Ishikawa (cell line): ENCODE measurements around the gene NSUN2.

Experiments
- CEBPB ChIP-seq: IDR thresholded peaks from 2 replicates; pipeline ENCODE4 v1.6.1; 2012
- CREB1 ChIP-seq: IDR thresholded peaks from 2 replicates; pipeline ENCODE4 v1.6.1; 2012; ENCODE audit warnings: low read depth
- EGR1 ChIP-seq: IDR thresholded peaks from 2 replicates; pipeline ENCODE4 v1.6.1; 2012
- EP300 ChIP-seq: IDR thresholded peaks from 2 replicates; pipeline ENCODE4 v1.6.1; 2012; ENCODE audit warnings: borderline replicate concordance
- FOXM1 ChIP-seq: IDR thresholded peaks from 2 replicates; pipeline ENCODE4 v1.6.1; 2012; ENCODE audit warnings: low read depth, borderline replicate concordance
- MAX ChIP-seq: IDR thresholded peaks from 2 replicates; pipeline ENCODE4 v1.6.1; 2012
- NFIC ChIP-seq: IDR thresholded peaks from 2 replicates; pipeline ENCODE4 v1.6.1; 2012
- RAD21 ChIP-seq: IDR thresholded peaks from 2 replicates; pipeline ENCODE4 v1.6.1; 2012; ENCODE audit warnings: low read depth
- TAF1 ChIP-seq: IDR thresholded peaks from 2 replicates; pipeline ENCODE4 v1.6.1; 2012; ENCODE audit warnings: low read depth, mild to moderate bottlenecking
- TCF12 ChIP-seq: IDR thresholded peaks from 2 replicates; pipeline ENCODE4 v1.6.1; 2012; ENCODE audit warnings: low read depth
- TEAD4 ChIP-seq: IDR thresholded peaks from 2 replicates; pipeline ENCODE4 v1.6.1; 2012
- USF1 ChIP-seq: IDR thresholded peaks from 2 replicates; pipeline ENCODE4 v1.6.1; 2012
- YY1 ChIP-seq: IDR thresholded peaks from 2 replicates; pipeline ENCODE4 v1.6.1; 2012; ENCODE audit warnings: low read depth
- ZBTB7A ChIP-seq: IDR thresholded peaks from 2 replicates; pipeline ENCODE4 v1.6.1; 2012; ENCODE audit warnings: low read depth
- TF ChIP-seq, protein P1 (sequence below): IDR thresholded peaks from 2 replicates; pipeline ENCODE4 v1.6.1; 2012; ENCODE audit warnings: low read depth, mild to moderate bottlenecking

The NSUN2 gene

GRCh38 chr5:6611334-6612256, 21.2 kb downstream of the NSUN2 start:
- TF ChIP-seq CEBPB (no peak), TEAD4 (no peak), YY1 (no peak)

DNA sequence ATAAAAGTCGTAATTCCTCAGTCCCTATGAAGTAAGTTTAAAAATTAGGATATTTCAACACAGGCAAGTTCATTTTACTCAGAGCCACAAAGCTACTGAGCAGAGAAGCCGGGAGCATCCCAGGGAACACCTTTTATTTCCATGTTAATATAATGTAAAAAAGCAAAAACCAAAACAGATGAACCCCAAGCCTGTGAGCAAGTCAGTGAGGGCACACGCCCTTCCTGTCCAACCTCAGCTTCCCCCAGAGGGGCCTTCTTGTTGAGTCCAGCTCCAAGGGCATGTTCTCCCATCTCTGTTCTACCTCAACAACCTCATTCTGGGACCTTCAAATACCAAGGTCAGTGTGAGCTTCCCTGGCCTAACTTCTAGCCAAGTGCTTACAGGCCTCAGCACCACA, 24.8 kb downstream of the NSUN2 start:
- TF ChIP-seq, protein P1, sequence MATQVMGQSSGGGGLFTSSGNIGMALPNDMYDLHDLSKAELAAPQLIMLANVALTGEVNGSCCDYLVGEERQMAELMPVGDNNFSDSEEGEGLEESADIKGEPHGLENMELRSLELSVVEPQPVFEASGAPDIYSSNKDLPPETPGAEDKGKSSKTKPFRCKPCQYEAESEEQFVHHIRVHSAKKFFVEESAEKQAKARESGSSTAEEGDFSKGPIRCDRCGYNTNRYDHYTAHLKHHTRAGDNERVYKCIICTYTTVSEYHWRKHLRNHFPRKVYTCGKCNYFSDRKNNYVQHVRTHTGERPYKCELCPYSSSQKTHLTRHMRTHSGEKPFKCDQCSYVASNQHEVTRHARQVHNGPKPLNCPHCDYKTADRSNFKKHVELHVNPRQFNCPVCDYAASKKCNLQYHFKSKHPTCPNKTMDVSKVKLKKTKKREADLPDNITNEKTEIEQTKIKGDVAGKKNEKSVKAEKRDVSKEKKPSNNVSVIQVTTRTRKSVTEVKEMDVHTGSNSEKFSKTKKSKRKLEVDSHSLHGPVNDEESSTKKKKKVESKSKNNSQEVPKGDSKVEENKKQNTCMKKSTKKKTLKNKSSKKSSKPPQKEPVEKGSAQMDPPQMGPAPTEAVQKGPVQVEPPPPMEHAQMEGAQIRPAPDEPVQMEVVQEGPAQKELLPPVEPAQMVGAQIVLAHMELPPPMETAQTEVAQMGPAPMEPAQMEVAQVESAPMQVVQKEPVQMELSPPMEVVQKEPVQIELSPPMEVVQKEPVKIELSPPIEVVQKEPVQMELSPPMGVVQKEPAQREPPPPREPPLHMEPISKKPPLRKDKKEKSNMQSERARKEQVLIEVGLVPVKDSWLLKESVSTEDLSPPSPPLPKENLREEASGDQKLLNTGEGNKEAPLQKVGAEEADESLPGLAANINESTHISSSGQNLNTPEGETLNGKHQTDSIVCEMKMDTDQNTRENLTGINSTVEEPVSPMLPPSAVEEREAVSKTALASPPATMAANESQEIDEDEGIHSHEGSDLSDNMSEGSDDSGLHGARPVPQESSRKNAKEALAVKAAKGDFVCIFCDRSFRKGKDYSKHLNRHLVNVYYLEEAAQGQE = no peak
- TF ChIP-seq CEBPB (no peak), ZBTB7A (no peak), CREB1 (no peak), TCF12 (no peak), RAD21 (no peak), TAF1 (no peak), TEAD4 (no peak), MAX (no peak), NFIC (no peak), FOXM1 (no peak), EP300 (no peak), YY1 (no peak), EGR1 (no peak), USF1 (no peak)

DNA sequence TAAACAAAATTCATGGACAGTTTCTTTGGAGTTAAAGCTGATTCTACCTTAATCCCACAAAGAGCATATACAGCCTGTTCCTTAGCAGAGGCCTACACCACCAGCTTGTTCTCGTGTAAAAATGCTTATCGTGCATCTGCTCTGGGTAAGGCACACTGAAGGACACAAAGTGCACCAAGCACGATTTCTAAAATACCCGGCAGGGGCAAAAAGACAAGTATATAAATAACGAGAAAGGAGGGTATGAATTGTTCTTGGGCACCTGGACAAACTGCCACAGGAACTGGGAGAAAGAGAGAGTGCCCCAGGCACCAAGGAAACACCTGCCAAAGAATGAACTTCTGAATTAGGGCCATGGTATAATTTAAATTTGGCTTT, 25.3 kb downstream of the NSUN2 start:
- TF ChIP-seq ZBTB7A (no peak), MAX (no peak)
- TF ChIP-seq, protein P1 = no peak

DNA sequence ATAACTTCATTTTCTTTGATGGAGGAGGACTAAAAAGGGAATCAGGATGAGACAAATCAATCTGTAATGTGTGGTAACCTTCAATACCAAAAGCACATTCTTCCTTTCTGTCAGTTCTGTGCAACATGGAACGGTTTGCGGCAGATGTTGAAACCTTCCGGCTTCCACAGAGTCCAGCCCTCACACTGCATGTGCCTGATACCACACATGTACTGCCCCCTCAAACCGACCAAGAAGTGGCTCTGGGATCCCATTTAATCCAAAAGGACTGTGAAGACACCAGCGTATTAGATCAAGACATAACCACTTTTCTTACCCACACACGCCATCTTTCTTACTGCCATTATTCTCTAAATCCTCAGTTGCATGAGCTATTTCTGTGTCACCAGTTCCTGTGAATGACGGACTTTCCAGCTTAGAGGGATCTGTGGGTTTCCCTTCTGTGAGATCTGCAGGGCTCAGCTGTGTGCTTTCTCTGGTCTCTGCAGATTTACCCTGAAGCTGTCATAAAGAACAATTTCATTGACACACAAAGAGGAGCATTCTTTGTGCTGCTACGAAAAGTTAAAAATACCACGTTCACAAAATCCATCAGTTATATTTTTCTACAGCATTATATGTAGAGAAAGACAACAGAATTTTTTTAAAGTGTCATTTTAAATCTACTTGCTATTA, 25.8 kb downstream of the NSUN2 start:
- no peak for TF ChIP-seq EGR1
- no peak for TF ChIP-seq FOXM1
- TF ChIP-seq, protein P1 = no peak
- no peak for TF ChIP-seq MAX
- TF ChIP-seq NFIC = no peak
- no peak for TF ChIP-seq EP300
- no peak for TF ChIP-seq CREB1
- no peak for TF ChIP-seq TEAD4
- TF ChIP-seq USF1 = no peak
- no peak for TF ChIP-seq ZBTB7A
- no peak for TF ChIP-seq YY1
- TF ChIP-seq CEBPB = no peak
- no peak for TF ChIP-seq TAF1
- TF ChIP-seq RAD21 = no peak
